Measurements from ENCODE around the gene TSPOAP1.

TSPOAP1 gene

GRCh38 chr17:58301504-58302150 is 27.0 kb downstream of the TSPOAP1 start:
- no peaks in the 10 kb centered on the region for H3F3A ChIP-seq (ENCODE audit: control insufficient read depth, insufficient read depth)
- H4K20me1 ChIP-seq (ENCODE audit: control insufficient read depth, insufficient read depth, low read depth, low read length), result no peaks in the 10 kb centered on the region
- no peaks in the 10 kb centered on the region for H3K9me3 ChIP-seq (ENCODE audit: control insufficient read depth, insufficient read depth, low read length)
- H3K79me2 ChIP-seq (ENCODE audit: control insufficient read depth, low read length), result no peaks in the 10 kb centered on the region
- no peaks in the 10 kb centered on the region for H3K36me3 ChIP-seq (ENCODE audit: control insufficient read depth, low read length)
- H3K27me3 ChIP-seq (ENCODE audit: control insufficient read depth, low read length), result peaks cover 24% of the 10 kb centered on the region
- no peaks in the 10 kb centered on the region for H3K9me2 ChIP-seq (replicated peaks; ENCODE audit: control insufficient read depth, low read length)
- no peak overlapping the region for H3K4me2 ChIP-seq (ENCODE audit: low read length)
- H3K27ac ChIP-seq (ENCODE audit: low read depth, low read length), result no peak overlapping the region
- no peak for TF ChIP-seq EZH2phosphoT487 (IDR thresholded peaks at IDR 0.05; ENCODE audit: borderline replicate concordance, low read length)
- TF ChIP-seq, protein P1, sequence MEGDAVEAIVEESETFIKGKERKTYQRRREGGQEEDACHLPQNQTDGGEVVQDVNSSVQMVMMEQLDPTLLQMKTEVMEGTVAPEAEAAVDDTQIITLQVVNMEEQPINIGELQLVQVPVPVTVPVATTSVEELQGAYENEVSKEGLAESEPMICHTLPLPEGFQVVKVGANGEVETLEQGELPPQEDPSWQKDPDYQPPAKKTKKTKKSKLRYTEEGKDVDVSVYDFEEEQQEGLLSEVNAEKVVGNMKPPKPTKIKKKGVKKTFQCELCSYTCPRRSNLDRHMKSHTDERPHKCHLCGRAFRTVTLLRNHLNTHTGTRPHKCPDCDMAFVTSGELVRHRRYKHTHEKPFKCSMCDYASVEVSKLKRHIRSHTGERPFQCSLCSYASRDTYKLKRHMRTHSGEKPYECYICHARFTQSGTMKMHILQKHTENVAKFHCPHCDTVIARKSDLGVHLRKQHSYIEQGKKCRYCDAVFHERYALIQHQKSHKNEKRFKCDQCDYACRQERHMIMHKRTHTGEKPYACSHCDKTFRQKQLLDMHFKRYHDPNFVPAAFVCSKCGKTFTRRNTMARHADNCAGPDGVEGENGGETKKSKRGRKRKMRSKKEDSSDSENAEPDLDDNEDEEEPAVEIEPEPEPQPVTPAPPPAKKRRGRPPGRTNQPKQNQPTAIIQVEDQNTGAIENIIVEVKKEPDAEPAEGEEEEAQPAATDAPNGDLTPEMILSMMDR (IDR thresholded peaks at IDR 0.05; ENCODE audit: low read depth, low read length, poor library complexity, severe bottlenecking), result no peak
- H3K4me1 ChIP-seq (ENCODE audit: control insufficient read depth, low read length), result no peaks in the 10 kb centered on the region; the same call in 1 of the 2 replicates
- no peak overlapping the region for H3K4me3 ChIP-seq (ENCODE audit: low read length)

- Histone ChIP-seq H3K27ac (ENCODE audit: low read depth, low read length) (no peak overlapping the region), H3K4me2 (ENCODE audit: low read length) (no peak overlapping the region), H3K9me2 (replicated peaks; ENCODE audit: control insufficient read depth, low read length) (no peaks in the 10 kb centered on the region), H3K27me3 (ENCODE audit: control insufficient read depth, low read length) (peaks cover 28% of the 10 kb centered on the region), H3K4me1 (ENCODE audit: control insufficient read depth, low read length) (no peaks in the 10 kb centered on the region; the same call in 1 of the 2 replicates), H3K4me3 (ENCODE audit: low read length) (no peak overlapping the region), H3K79me2 (ENCODE audit: control insufficient read depth, low read length) (no peaks in the 10 kb centered on the region), H3K36me3 (ENCODE audit: control insufficient read depth, low read length) (no peaks in the 10 kb centered on the region), H4K20me1 (ENCODE audit: control insufficient read depth, insufficient read depth, low read depth, low read length) (no peaks in the 10 kb centered on the region), H3K9me3 (ENCODE audit: control insufficient read depth, insufficient read depth, low read length) (no peaks in the 10 kb centered on the region), H3F3A (ENCODE audit: control insufficient read depth, insufficient read depth) (no peaks in the 10 kb centered on the region)
- TF ChIP-seq, protein P1 (IDR thresholded peaks at IDR 0.05; ENCODE audit: low read depth, low read length, poor library complexity, severe bottlenecking), result no peak
- no peak for TF ChIP-seq EZH2phosphoT487 (IDR thresholded peaks at IDR 0.05; ENCODE audit: borderline replicate concordance, low read length)
These were observed 28.3 kb downstream of the TSPOAP1 start for GRCh38 chr17:58300336-58300735.

DNA sequence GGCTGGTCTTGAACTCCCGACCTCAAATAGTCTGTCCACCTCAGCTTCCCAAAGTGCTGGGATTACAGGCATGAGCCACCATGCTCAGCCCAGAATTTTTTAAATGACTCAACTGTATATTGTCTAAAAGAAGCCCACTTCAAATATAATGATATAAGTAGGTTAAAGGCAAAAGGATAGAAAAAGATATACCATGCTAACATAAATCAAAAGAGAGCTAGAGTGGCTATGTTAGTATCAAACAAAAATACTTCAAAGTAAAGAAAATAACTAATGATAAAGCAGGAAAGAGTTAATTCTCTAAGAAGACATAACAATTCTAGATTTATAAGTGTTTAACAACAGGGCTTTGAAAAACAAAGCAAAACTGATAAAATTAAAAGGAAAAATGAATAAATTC is 34.6 kb downstream of the TSPOAP1 start:
- no peaks in the 10 kb centered on the region for H3K9me3 ChIP-seq (ENCODE audit: control insufficient read depth, insufficient read depth, low read length)
- H3K4me1 ChIP-seq (ENCODE audit: control insufficient read depth, low read length), result no peaks in the 10 kb centered on the region
- H3F3A ChIP-seq (ENCODE audit: control insufficient read depth, insufficient read depth), result no peaks in the 10 kb centered on the region
- no peak overlapping the region for H3K27ac ChIP-seq (ENCODE audit: low read depth, low read length)
- H3K4me3 ChIP-seq (ENCODE audit: low read length), result no peak overlapping the region
- no peaks in the 10 kb centered on the region for H3K79me2 ChIP-seq (ENCODE audit: control insufficient read depth, low read length)
- H3K27me3 ChIP-seq (ENCODE audit: control insufficient read depth, low read length), result peaks cover 49% of the 10 kb centered on the region
- H3K4me2 ChIP-seq (ENCODE audit: low read length), result no peak overlapping the region
- no peak for TF ChIP-seq EZH2phosphoT487 (IDR thresholded peaks at IDR 0.05; ENCODE audit: borderline replicate concordance, low read length)
- TF ChIP-seq, protein P1 (IDR thresholded peaks at IDR 0.05; ENCODE audit: low read depth, low read length, poor library complexity, severe bottlenecking), result no peak
- no peaks in the 10 kb centered on the region for H3K9me2 ChIP-seq (replicated peaks; ENCODE audit: control insufficient read depth, low read length)
- no peaks in the 10 kb centered on the region for H4K20me1 ChIP-seq (ENCODE audit: control insufficient read depth, insufficient read depth, low read depth, low read length)
- no peaks in the 10 kb centered on the region for H3K36me3 ChIP-seq (ENCODE audit: control insufficient read depth, low read length)
